Cardiac muscle cell (in vitro differentiated cells and primary cell): Measurements from ENCODE around the gene TRMT61A. TPM values are rescaled to one million over a fixed set of nuclear protein-coding genes. Genes with fewer than 3 reads are reported as not detected.
"Not testable (repeated sequence)": the region's sequence is repeated elsewhere in the genome, so short reads cannot be mapped to it uniquely, and the experiment has no call there.

Experiments used
- DNase-seq, 2 donors: peaks; one replicate each; pipeline versions ENCODE4 v3.0.0 to v3.0.0-alpha.2; 2010 to 2017; ENCODE audit warnings: low read depth in 1 of 2, low spot score in 1 of 2
- H3K27ac ChIP-seq: fragments of 200-600 bp; sonication (generic); 2 replicates; pipeline ENCODE4 v1.5.1; 2016
- H3K27me3 ChIP-seq: fragments of 200-600 bp; sonication (generic); 2 replicates; pipeline ENCODE4 v1.6.0; 2016; ENCODE audit warnings: control low read depth
- H3K36me3 ChIP-seq: fragments of 200-600 bp; sonication (generic); 2 replicates; pipeline ENCODE4 v1.5.1; 2016; ENCODE audit warnings: control low read depth
- H3K4me1 ChIP-seq: fragments of 200-600 bp; sonication (generic); 2 replicates; pipeline ENCODE4 v1.8.1; 2017; ENCODE audit warnings: low read depth, mild to moderate bottlenecking, mixed run types
- H3K4me3 ChIP-seq: fragments of 200-600 bp; sonication (generic); 2 replicates; pipeline ENCODE4 v1.5.1; 2016; ENCODE audit warnings: mild to moderate bottlenecking
- H3K9me3 ChIP-seq: fragments of 200-600 bp; sonication (generic); 2 replicates; pipeline ENCODE4 v1.5.1; 2017; ENCODE audit warnings: low read depth, mild to moderate bottlenecking, control low read depth
- CTCF ChIP-seq: IDR thresholded peaks from 2 replicates; pipeline ENCODE4 v1.5.1; 2012; ENCODE audit warnings: low read depth, mild to moderate bottlenecking, low read length
- polyA plus RNA-seq: library from polyadenylated mRNA; unstranded; fragments of >200 nt; fragmentation: Nextera tagmentation; extraction: Ambion mirVana; gene quantifications from 2 replicates; pipeline ENCODE4 v1.2.1, GENCODE V29; 2016
- total RNA-seq: library from RNA; depleted of rRNA; stranded (reverse); fragments of >200 nt; gene quantifications from 2 replicates; pipeline ENCODE4 v1.2.3, GENCODE V29; 2016

The TRMT61A gene
- total and polyA plus RNA-seq, 2 experiments from 2014 or later, result 7.4 to 7.5 TPM

DNA sequence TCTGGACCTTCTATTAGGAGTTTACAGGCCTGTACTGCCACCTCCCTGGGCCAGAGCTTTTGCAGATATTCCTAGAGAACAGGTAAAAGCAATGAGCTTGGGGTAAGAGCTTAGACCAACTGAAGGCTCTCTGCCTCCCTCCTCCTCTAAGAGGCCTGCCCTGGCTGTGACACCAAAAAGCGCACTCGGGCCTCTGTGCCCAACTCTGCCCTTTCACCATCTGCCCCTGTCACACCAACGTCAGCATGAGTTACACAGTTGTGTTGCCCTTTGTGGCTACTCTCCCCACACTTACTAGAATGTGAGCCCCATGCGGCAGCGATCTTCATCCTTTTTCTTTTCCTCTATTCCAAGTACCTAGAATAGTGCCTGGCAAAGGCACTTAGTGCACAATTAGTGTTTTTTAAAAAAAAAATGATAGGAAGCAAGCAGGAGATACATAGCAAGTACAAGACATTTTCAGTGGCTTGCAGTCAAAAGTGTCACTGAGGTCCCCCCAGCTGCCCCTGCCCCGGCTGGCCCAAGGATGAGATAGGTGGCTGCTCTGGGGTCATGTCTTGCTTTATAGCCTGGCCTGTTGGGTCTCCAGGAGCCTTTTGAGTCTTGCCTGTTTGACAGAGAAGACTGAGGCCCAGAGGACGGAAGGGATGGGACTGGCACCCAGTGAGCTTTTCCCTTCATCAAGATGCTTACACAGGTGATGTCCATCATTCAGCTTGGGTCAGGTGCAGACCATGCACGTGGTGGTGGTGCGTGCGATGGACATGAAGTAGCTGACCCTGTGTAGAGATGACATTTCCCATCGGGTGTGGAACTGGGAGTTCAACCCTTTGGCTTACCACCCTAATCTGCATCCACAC lies 18.9 kb upstream of the TRMT61A start:
- Histone ChIP-seq H3K27me3 (no peaks in the 10 kb centered on the region), H3K9me3 (no peaks in the 10 kb centered on the region), H3K27ac (no peak overlapping the region), H3K4me1 (no peaks in the 10 kb centered on the region), H3K36me3 (peaks cover 6% of the 10 kb centered on the region), H3K4me3 (no peak overlapping the region)
- TF ChIP-seq CTCF, result no peak
- DNase-seq, result no peak

- no peak overlapping the region for H3K27ac ChIP-seq
- peaks cover 2% of the 10 kb centered on the region for H3K36me3 ChIP-seq
- no peaks in the 10 kb centered on the region for H3K27me3 ChIP-seq
- DNase-seq, result no peak
- TF ChIP-seq CTCF, result no peak
- peaks cover 2% of the 10 kb centered on the region for H3K4me1 ChIP-seq
- H3K4me3 ChIP-seq, result no peak overlapping the region
- H3K9me3 ChIP-seq, result no peaks in the 10 kb centered on the region
Observed at GRCh38 chr14:103510724-103511693, 18.0 kb upstream of the TRMT61A start.

- H3K27ac ChIP-seq, H3K9me3 ChIP-seq, DNase-seq, H3K27me3 ChIP-seq, H3K36me3 ChIP-seq, H3K4me3 ChIP-seq: not testable (repeated sequence)
- H3K4me1 ChIP-seq, result peaks cover 14% of the 10 kb centered on the region
Observed at GRCh38 chr14:103512180-103512579, 16.8 kb upstream of the TRMT61A start.

DNA sequence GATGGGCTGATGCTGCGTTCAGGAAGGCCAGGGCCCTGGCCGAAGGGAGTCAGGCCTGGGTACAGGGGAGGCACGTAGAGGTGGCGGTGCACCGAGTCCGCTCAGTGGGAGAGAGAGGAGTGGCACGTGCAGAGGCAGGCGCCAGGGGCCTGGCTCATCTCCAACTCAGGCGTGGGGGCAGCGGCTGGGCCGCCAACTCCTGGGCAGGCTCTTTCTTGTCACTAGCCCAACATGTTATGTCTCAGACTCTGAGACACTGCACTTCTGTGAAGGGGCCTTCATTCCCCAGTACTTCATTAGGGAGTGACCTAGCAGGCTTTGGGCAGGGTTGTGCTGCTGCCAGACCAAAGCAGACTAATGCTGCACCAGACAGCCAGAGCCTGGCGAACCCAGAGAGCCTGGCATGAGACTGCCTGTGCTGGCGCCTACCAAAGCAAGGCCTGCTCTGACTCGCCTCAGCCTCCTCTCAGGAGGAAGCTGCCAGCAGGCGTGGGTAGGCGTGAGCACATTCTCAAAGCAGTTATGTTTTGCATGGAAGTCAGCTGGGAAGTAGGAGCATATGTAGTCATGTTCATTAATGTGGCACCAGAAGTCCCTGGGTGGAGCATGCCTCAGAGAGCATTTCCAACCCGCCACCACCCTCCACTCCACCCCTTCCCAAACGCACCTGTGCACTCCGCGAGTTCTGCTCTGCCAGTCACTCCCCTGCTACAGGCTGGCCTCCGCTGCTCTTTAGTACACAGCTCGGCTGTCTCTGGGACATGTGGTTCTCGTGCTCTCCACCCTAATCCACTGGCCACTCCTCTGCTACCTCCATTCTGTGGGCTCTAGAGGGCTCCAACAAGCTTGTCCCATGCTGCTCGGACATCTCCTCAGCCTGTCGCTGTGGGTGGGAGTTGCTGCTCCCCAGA lies 16.0 kb upstream of the TRMT61A start:
- Histone ChIP-seq H3K27ac (peak overlapping the region; percentile 43), H3K27me3 (no peaks in the 10 kb centered on the region), H3K9me3 (no peaks in the 10 kb centered on the region), H3K4me1 (peaks cover 21% of the 10 kb centered on the region), H3K4me3 (no peak overlapping the region), H3K36me3 (peaks cover 2% of the 10 kb centered on the region)
- no peak for DNase-seq
- TF ChIP-seq CTCF, result no peak

DNA sequence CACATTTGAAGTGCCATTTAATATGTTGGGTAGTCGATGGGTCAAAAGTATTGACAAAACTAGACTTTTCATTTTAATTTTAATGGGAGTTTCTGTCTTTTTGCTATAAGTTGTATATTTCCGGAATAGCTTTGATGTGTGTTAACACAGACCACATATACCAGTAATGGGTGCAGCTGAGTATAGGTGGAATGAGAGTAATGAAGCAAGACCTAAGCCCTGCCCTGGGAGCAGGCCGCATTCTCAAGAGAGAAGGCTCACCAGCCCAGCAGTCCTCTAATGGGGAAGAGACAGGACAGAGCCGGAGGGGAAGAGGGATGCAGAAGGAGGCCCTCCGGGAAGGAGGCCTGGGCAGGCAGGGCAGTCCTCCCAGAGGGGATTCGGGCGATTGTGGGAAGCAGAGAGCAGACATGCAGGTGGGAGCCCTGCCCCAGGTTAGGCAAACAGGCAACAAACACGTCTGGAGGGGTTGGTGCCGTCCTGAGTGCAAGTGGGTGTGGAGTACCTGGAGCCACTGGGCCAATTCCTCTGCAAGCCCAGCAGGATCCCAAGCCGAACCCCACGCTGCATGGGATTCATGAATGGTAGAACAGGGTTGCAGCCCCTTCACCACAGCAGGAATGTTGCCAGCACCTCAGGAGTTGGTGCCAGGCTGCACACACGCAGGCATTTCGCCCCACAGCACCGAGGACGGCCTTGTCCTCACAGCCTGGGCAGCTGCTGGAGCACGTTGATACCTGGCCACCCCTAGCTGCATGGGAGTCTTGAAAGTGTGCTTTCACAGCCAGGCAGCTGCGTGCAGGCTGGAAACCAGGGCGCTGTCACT lies 14.2 kb upstream of the TRMT61A start:
- Histone ChIP-seq H3K4me1 (peaks cover 24% of the 10 kb centered on the region), H3K36me3 (peaks cover 2% of the 10 kb centered on the region), H3K27ac (no peak overlapping the region), H3K27me3 (no peaks in the 10 kb centered on the region), H3K9me3 (no peaks in the 10 kb centered on the region), H3K4me3 (no peak overlapping the region)
- DNase-seq, result no peak
- TF ChIP-seq CTCF, result no peak
